ENCODE data around the gene CMKLR1.

The CMKLR1 gene

DNA sequence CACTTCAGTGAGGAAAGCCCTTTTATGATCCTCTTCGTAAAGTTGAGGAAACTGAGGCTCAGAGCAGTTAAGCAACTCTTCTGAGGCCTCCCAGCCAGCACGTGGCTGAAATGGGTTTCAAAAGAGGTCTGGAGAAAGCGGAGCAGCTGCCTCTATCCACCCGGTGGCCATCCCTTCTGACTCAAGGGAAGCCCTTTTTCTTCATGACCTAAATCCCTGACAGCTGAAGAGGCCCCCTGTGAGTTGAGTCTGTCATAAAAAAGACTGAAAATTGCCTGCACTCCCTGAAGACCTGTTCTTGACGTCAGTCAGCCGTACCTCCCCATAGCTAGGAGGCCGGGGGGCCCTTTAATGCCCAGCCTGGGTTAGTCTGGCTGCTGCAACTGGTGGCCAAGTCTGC is 10.7 kb downstream of the CMKLR1 start:
- TF ChIP-seq TAF1 (IDR thresholded peaks at IDR 0.05; ENCODE audit: low read depth) (no peak), CREB1 (IDR thresholded peaks at IDR 0.05; ENCODE audit: low read depth) (no peak), ZBTB7A (IDR thresholded peaks at IDR 0.05; ENCODE audit: low read depth) (no peak), FOXM1 (IDR thresholded peaks at IDR 0.05; ENCODE audit: borderline replicate concordance, low read depth) (no peak), REST (IDR thresholded peaks at IDR 0.05; ENCODE audit: low read depth) (no peak), NFIC (IDR thresholded peaks at IDR 0.05) (no peak), CEBPB (IDR thresholded peaks at IDR 0.05) (no peak), TEAD4 (IDR thresholded peaks at IDR 0.05) (no peak), YY1 (IDR thresholded peaks at IDR 0.05; ENCODE audit: low read depth) (no peak), EGR1 (IDR thresholded peaks at IDR 0.05) (no peak), RAD21 (IDR thresholded peaks at IDR 0.05; ENCODE audit: low read depth) (no peak), EP300 (IDR thresholded peaks at IDR 0.05; ENCODE audit: borderline replicate concordance) (no peak), TCF12 (IDR thresholded peaks at IDR 0.05; ENCODE audit: low read depth) (no peak)
- TF ChIP-seq, protein P1, sequence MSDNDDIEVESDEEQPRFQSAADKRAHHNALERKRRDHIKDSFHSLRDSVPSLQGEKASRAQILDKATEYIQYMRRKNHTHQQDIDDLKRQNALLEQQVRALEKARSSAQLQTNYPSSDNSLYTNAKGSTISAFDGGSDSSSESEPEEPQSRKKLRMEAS (IDR thresholded peaks at IDR 0.05): no peak
- TF ChIP-seq, protein P2, sequence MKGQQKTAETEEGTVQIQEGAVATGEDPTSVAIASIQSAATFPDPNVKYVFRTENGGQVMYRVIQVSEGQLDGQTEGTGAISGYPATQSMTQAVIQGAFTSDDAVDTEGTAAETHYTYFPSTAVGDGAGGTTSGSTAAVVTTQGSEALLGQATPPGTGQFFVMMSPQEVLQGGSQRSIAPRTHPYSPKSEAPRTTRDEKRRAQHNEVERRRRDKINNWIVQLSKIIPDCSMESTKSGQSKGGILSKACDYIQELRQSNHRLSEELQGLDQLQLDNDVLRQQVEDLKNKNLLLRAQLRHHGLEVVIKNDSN (IDR thresholded peaks at IDR 0.05): no peak

DNA sequence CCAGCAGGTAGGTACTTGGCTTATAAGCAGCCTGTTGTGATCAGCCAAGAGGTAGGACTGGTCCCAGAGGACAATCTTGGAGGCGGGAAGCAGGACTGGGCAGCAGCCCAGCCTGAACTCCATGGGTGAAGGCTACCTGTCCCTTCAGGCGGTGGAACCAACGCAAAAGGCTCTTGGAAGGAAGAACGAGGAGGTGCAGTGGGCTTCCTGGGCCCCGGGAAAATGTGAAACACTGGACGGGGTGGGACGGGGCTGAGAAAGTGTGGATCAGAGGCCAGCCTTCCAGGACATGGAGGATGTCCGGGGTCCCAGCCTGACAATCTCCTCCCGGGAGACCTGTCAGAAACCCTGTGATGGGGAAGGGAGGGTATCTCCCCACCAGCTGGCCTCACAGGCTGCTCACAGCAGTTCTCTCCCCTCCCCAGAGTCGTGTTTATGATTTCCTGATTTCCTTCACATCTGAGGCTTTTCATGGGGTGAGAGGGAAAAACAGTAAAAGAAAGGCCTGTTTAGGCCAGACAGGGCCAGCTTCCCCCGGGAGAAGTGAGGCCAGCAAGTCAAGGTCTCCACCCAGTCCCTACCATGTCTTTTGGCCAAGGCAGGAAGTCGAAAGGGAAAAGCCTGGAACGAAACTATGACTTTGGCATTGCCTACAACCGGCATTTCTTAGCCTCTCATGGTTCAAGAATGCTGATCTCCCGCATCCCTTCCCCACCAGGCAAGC is 11.3 kb downstream of the CMKLR1 start:
- no peak for TF ChIP-seq CREB1 (IDR thresholded peaks at IDR 0.05; ENCODE audit: low read depth)
- no peak for TF ChIP-seq TEAD4 (IDR thresholded peaks at IDR 0.05)
- no peak for TF ChIP-seq NFIC (IDR thresholded peaks at IDR 0.05)
- no peak for TF ChIP-seq YY1 (IDR thresholded peaks at IDR 0.05; ENCODE audit: low read depth)
- TF ChIP-seq RAD21 (IDR thresholded peaks at IDR 0.05; ENCODE audit: low read depth): no peak
- TF ChIP-seq EGR1 (IDR thresholded peaks at IDR 0.05): no peak
- no peak for TF ChIP-seq TAF1 (IDR thresholded peaks at IDR 0.05; ENCODE audit: low read depth)
- no peak for TF ChIP-seq ZBTB7A (IDR thresholded peaks at IDR 0.05; ENCODE audit: low read depth)
- TF ChIP-seq FOXM1 (IDR thresholded peaks at IDR 0.05; ENCODE audit: borderline replicate concordance, low read depth): no peak
- TF ChIP-seq CEBPB (IDR thresholded peaks at IDR 0.05): no peak

DNA sequence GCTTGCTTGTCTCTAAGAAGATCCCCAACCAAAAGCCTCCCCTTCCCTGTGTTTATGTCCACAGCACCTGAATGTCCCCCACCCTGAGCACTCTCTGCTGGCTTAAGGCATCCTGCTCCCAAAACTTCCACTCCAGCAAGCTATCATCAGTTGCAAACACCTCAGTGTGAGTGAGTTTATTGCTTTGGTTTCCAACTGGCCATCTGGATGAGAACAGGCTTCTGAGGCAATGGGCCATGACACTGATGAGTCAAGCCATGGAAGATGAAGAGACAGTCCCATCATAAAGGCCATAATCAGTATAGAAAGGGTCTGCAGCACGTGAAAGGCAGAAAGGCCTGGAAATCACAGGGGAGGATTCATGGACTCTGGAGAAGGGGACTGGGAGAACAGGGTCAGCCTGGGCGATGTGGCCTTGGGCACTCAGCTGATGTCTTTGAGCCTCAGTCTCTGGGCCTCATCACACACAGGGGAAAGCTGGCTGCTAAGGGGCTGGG is 12.8 kb downstream of the CMKLR1 start:
- no peak for TF ChIP-seq TCF12 (IDR thresholded peaks at IDR 0.05; ENCODE audit: low read depth)
- no peak for TF ChIP-seq FOXM1 (IDR thresholded peaks at IDR 0.05; ENCODE audit: borderline replicate concordance, low read depth)
- TF ChIP-seq RAD21 (IDR thresholded peaks at IDR 0.05; ENCODE audit: low read depth): no peak
- TF ChIP-seq TAF1 (IDR thresholded peaks at IDR 0.05; ENCODE audit: low read depth): no peak
- TF ChIP-seq ZBTB7A (IDR thresholded peaks at IDR 0.05; ENCODE audit: low read depth): no peak
- no peak for TF ChIP-seq EP300 (IDR thresholded peaks at IDR 0.05; ENCODE audit: borderline replicate concordance)
- no peak for TF ChIP-seq NFIC (IDR thresholded peaks at IDR 0.05)
- no peak for TF ChIP-seq YY1 (IDR thresholded peaks at IDR 0.05; ENCODE audit: low read depth)
- no peak for TF ChIP-seq CEBPB (IDR thresholded peaks at IDR 0.05)
- no peak for TF ChIP-seq TEAD4 (IDR thresholded peaks at IDR 0.05)
- TF ChIP-seq, protein P1 (IDR thresholded peaks at IDR 0.05): no peak
- no peak for TF ChIP-seq EGR1 (IDR thresholded peaks at IDR 0.05)

DNA sequence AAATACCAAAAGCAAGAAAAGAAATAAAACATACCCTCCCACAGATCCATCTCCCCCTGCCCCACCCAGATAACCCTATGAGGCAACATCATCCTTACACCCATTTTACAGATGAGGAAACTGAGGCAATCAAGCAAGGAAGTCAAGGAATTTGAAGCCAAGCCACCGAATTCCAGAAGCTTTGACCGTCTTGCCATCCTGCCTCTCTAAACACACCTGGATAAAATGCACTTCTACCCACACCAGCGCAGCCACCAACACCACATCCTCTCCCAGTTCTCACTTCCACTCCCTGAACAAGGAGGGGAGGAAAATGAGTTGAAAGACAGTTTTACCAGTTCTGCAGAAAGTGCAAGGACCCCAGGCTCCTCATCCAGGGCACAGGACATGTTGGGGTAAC is 13.6 kb downstream of the CMKLR1 start:
- TF ChIP-seq YY1 (IDR thresholded peaks at IDR 0.05; ENCODE audit: low read depth) (no peak), TCF12 (IDR thresholded peaks at IDR 0.05; ENCODE audit: low read depth) (no peak), REST (IDR thresholded peaks at IDR 0.05; ENCODE audit: low read depth) (no peak), CEBPB (IDR thresholded peaks at IDR 0.05) (no peak), CREB1 (IDR thresholded peaks at IDR 0.05; ENCODE audit: low read depth) (no peak), EGR1 (IDR thresholded peaks at IDR 0.05) (no peak), TEAD4 (IDR thresholded peaks at IDR 0.05) (no peak), FOXM1 (IDR thresholded peaks at IDR 0.05; ENCODE audit: borderline replicate concordance, low read depth) (no peak), ZBTB7A (IDR thresholded peaks at IDR 0.05; ENCODE audit: low read depth) (no peak), NFIC (IDR thresholded peaks at IDR 0.05) (no peak), EP300 (IDR thresholded peaks at IDR 0.05; ENCODE audit: borderline replicate concordance) (no peak), TAF1 (IDR thresholded peaks at IDR 0.05; ENCODE audit: low read depth) (no peak), RAD21 (IDR thresholded peaks at IDR 0.05; ENCODE audit: low read depth) (no peak)
- TF ChIP-seq, protein P1 (IDR thresholded peaks at IDR 0.05): no peak
- TF ChIP-seq, protein P2 (IDR thresholded peaks at IDR 0.05): no peak

GRCh38 chr12:108325018-108325358 is 14.1 kb downstream of the CMKLR1 start:
- TF ChIP-seq TCF12 (IDR thresholded peaks at IDR 0.05; ENCODE audit: low read depth) (no peak), FOXM1 (IDR thresholded peaks at IDR 0.05; ENCODE audit: borderline replicate concordance, low read depth) (no peak), TEAD4 (IDR thresholded peaks at IDR 0.05) (no peak), TAF1 (IDR thresholded peaks at IDR 0.05; ENCODE audit: low read depth) (no peak), NFIC (IDR thresholded peaks at IDR 0.05) (no peak), YY1 (IDR thresholded peaks at IDR 0.05; ENCODE audit: low read depth) (no peak), REST (IDR thresholded peaks at IDR 0.05; ENCODE audit: low read depth) (no peak), RAD21 (IDR thresholded peaks at IDR 0.05; ENCODE audit: low read depth) (no peak), CEBPB (IDR thresholded peaks at IDR 0.05) (no peak), CREB1 (IDR thresholded peaks at IDR 0.05; ENCODE audit: low read depth) (no peak), ZBTB7A (IDR thresholded peaks at IDR 0.05; ENCODE audit: low read depth) (no peak), EGR1 (IDR thresholded peaks at IDR 0.05) (no peak), EP300 (IDR thresholded peaks at IDR 0.05; ENCODE audit: borderline replicate concordance) (no peak)
- TF ChIP-seq, protein P1 (IDR thresholded peaks at IDR 0.05): no peak
- TF ChIP-seq, protein P2 (IDR thresholded peaks at IDR 0.05): no peak
